Glomerular endothelial cell (primary cell): ENCODE data around the gene CCDC63. TPM values are rescaled to one million over a fixed set of nuclear protein-coding genes. Genes with fewer than 3 reads are reported as not detected.
A peak's percentile ranks its signal among the peaks of the same experiment; 100 is the strongest.

Source experiments
- DNase-seq: peaks from one replicate; pipeline ENCODE4 v3.0.0-alpha.2; 2011; ENCODE audit warnings: low read depth, low spot score; ENCODE audit errors: extremely low read depth
- total RNA-seq: library from RNA; depleted of rRNA; stranded (reverse); fragments of >200 nt; gene quantifications from 2 replicates; pipeline ENCODE4 v1.2.3, GENCODE V29; 2015

CCDC63 gene
- total RNA-seq = not detected in 2 replicates

DNA sequence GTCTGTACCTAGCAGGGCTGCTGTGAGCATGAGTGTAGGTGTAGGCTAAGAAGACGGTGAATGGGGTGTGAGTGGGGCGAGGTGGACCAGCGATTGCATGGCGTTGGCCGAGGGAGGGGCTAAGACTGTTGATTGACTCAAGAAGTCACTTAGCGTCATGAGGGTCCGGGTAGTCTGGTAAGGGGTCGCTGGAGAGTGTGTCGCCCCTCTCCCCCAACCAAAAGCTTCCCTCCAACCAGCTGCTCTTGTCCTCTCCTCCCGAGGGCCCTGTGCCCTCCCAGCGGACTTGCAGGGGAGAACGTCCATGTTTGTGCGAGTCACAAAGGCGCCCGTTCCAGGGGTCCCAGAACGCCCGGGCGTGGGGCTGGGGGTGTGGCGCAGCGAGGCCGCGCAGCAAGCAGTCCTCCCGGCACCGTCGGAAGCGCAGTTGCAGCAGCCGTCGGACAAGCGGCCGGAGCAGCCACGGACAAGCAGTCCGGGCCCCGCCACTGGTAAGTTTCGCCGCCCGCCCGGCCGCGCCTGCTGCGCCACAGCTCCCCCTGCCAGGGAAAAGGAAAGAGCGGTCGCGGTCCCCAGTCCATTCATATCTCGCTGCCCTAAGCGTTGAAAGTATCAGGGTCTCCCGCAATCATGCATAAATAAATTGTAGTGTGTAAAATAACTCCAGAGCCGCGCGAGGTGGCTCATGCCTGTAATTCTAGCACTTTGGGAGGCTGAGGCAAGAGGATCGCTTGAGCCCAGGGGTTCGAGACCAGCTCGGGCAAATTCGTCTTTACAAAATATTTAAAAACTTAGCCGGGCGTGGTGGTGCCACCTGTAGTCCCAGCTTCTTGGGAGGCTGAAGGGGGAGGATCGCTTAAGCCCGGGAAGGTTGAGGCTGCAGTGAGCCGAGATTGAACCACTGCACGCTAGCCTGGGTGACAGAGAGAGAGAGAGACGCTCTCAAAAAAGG lies at the start of gene CCDC63:
Gene CCDC63 (plus strand): TSS at position 373 of the 952 bp plus-strand sequence. CDS start 5,968 bp downstream, outside the sequence.
- DNase-seq = no peak

DNA sequence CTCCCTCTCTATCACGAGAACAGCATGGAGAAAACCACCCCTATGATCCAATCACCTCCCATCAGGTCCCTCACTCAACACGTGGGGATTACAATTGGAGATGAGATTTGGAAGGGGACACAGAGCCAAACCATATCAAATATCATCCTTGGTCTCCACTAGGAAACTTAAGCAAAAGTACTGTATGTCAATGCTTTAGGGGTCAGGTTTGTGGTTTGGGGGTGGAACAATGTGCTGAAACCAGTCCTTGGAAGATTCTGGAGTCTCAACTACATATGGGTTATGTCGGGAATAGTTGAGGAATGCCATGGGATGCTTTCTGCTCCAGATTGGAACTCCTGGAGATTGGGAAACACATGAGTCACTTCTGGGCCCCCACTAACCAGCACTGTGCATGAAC lies 48.3 kb upstream of the CCDC63 start:
- DNase-seq = no peak

DNA sequence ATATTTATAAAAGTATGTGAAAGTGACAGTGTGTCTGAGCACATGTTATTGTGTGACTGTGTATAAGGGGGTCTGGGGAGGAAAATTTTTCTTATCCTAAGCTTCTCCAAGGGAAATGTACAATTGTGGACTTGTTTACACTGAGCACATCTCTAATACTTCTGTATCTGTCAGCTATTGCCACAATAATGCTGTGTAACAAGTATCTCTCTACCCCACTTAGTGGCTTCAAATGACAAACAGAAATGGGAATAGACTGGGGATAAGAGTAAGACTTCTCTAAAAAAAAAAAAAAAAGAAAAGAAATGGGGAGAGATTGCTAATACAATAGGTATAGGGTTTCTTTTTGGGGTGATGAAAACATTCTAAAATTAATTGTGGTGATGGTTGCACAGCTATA lies 44.3 kb upstream of the CCDC63 start:
- DNase-seq = no peak

DNA sequence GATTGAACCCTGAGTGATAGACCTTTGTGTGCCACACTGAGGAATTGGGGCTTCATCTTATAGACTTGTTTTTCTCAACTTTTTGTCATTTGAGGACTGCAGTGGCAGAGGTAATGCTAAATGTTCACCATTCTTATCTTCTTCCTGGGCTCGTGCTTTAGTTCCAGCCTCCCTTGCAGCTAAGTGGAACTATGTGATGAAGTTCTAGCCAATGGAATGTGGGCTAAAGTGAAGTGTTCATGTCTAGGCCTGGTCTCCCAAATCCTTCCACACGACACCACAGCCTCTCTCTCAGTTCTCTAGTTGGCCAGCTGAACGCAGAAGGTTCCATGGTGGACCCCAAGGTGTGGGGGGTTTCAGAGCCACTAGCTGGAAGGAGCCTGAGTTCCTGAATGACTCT lies 42.4 kb upstream of the CCDC63 start:
- no peak for DNase-seq

DNA sequence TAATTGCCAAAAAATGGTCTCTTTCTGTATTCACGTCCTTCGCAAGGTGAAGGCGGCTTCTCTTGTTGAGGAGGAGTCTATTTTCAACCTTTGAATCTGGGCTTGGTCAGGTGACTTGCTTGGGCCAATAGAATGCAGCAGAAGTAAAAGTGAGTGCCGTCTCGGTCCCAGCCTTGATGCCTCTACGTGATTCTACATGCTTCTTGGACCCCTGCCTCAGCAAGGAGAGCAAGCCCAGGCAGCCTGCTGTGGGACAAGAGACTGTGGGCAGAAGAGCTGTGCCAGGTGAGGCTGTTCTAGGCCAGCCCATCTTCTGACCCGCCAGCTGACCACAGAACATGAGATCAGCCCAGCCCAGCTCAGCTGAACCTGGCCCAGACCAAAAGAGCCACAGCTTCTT lies 39.1 kb upstream of the CCDC63 start:
- no peak for DNase-seq

- no peak for DNase-seq
Measured at GRCh38 chr12:110809149-110809548, 37.6 kb upstream of the CCDC63 start.

- DNase-seq = no peak
Measured at GRCh38 chr12:110811972-110812371, 34.8 kb upstream of the CCDC63 start.

GRCh38 chr12:110813285-110813684 lies 33.5 kb upstream of the CCDC63 start:
- DNase-seq = no peak

DNA sequence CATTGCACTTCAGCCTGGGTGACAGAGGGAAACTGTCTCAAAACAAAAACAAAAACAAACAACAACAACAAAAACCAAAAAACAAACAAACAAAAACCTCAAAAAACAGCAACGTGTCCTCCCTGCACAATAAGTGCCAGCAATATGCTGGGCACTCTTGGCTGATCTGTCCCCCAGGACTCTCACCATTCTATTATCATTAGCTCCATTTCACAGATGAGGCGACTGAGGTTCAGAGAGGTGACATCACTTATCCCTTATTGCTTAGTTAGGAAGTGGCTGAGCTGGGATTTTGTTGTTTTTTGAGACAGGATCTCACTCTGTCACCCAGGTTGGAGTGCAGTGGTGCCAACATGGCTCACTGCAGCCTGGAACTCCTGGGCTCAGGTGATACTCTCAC lies 33.0 kb upstream of the CCDC63 start:
- no peak for DNase-seq

GRCh38 chr12:110816248-110816647 lies 30.5 kb upstream of the CCDC63 start:
- DNase-seq = no peak

GRCh38 chr12:110816779-110817178 lies 30.0 kb upstream of the CCDC63 start:
- DNase-seq = no peak

GRCh38 chr12:110818511-110818910 lies 28.3 kb upstream of the CCDC63 start:
- DNase-seq = no peak

- DNase-seq = no peak
Measured at GRCh38 chr12:110819150-110819549, 27.6 kb upstream of the CCDC63 start.

DNA sequence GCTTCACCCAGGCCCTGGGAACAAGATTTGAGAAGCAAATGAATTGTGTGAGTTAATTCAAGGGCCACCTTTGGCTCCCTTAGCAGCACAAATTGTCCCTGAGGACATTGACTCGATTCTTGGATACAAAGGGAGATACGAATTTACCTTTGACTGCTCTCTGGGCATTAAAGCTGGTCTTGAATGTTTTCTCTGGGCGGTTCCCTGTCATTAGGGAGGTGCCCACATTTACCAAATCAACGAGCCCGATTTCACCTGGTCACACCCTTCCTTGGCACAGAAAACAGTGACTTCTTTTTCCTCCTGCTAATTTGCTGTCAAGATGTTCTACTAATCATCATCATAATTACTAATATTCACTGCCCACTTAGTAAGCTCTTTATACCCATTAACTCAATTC lies 27.1 kb upstream of the CCDC63 start:
- DNase-seq = no peak

GRCh38 chr12:110821917-110822316 lies 24.9 kb upstream of the CCDC63 start:
- no peak for DNase-seq

DNA sequence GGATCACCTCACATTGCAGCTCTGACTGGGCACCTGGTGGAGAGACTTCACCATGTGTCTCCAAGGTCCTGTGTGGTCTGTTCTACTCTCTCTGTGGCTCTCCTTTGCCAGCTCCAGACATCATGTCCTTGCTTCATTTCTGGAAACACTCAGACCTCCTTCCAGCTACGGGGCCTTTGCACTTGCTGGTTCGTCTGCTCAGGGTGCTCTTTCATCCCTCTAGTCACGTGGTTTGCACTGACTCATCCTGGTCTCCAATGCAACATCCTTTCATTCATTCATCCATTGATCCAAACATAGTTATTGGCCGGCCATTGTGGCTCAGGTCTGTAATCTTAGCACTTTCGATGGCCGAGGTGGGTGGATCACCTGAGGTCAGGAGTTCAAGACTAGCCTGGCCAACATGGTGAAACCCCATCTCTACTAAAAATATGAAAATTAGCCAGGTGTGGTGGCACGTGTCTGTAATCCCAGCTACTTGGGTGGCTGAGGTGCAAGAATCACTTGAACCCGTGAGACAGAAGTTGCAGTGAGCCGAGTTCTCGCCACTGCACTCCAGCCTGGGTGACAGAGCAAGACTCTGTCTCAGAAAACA lies 23.9 kb upstream of the CCDC63 start:
- no peak for DNase-seq

- DNase-seq = no peak
Measured at GRCh38 chr12:110824342-110824741, 22.4 kb upstream of the CCDC63 start.

DNA sequence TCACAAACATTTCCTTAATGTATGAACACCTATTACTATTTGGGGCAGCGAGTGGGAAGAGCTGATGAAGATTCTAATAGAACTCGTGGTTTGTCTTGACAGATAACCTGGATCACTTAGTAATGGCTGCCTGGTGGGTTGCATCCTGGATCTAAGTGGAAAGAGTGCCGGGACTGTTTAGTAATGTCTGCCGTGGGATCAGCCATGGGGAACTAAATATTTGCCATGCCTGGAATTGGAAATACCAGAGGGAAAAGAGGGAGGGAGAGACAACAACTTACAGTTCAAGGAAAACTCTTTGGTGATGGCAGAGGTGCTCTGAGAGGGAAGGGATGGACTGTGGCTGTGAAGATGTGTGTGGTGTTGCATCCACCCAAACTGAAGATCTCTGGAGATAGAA lies 21.3 kb upstream of the CCDC63 start:
- DNase-seq = no peak

DNA sequence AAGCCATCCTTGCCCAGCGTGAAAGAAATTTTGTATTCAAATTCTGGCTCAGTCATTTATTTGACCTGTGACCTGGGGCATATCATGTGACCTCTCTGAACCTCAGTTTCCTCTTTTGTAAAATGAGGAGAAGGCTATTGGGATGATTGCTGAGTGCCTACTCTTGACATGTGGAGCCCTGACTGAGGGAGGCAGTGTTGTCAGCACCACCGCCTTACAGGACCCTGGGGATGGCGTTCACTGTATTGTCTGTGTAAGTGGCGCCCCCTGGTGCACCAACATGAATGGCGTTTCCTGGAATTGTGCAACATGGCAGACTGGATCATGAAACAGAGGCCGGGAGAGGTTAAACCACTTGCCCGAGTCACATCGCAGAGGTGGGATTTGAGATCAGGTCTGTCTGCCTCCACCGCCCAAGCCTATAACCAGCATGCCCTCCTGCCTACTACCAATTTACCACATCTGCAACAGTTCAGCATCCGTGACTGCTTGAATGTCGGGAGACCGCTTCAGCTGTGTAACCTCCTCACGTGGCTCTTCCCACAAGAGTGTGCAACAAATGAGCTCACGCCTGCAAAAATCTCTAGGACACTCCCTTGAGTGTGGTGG lies 20.1 kb upstream of the CCDC63 start:
- peak; percentile 34 for DNase-seq

DNA sequence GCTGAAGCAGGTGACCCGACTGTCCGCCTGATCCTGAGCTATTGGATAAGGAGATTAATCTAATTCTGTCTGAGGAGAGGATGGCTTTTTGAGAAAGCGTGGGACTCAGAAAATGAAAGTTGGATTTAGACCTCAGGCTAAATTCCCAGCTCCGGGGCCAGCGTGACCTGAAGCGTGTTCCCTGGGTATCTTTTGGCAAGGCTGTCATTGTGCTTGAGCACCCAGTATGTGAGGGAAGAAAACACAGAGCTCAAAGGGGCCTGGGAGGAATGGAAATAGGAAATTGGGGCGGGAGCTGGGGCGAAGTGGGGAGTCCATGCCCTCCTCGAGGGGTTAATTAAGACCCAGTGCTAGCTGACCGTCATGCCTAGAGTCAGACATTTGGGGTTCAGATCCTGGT lies 17.5 kb upstream of the CCDC63 start:
- no peak for DNase-seq

DNA sequence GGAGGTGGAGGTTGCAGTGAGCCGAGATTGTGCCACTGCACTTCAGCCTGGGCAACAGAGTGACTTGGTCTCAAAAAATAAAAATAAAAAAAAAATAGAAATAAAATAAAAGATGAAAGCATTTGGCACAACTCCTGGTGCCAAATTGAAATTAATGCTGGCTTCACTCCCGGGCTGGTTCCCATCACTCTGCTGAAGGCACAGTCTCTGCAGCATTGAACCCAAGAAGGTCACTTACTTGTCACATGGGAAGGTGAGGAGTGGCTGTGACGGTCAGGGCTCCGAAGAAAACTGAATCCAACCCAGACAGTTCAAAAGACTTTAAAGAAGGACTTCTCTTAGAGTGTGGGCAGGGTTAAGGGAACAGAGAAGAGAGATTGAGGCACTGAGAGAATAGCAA lies 10.5 kb upstream of the CCDC63 start:
- DNase-seq = no peak

- DNase-seq = no peak
Measured at GRCh38 chr12:110841007-110841406, 5.8 kb upstream of the CCDC63 start.
